HepG2 (cell line): ENCODE data around the gene MAPRE3. TPM values are rescaled to one million over a fixed set of nuclear protein-coding genes. Genes with fewer than 3 reads are reported as not detected.
A peak's percentile ranks its signal among the peaks of the same experiment; 100 is the strongest.

Source experiments
- SMAD3 ChIP-seq: sonication (generic); formaldehyde crosslinking; IDR thresholded peaks from 2 replicates; pipeline ENCODE4 v1.4.0; 2020; ENCODE audit warnings: missing genetic modification reagents
- SUZ12 ChIP-seq: fragments of 150-350 bp; IDR thresholded peaks from 2 replicates; pipeline ENCODE4 v1.6.1; 2014; ENCODE audit warnings: low read depth, low read length
- TMF1 ChIP-seq: sonication (generic); formaldehyde crosslinking; IDR thresholded peaks from 2 replicates; pipeline ENCODE4 v1.8.1; 2022; ENCODE audit warnings: low read depth, missing genetic modification reagents
- TSC22D2 ChIP-seq: sonication (generic); formaldehyde crosslinking; IDR thresholded peaks from 2 replicates; pipeline ENCODE4 v1.5.1; 2020; ENCODE audit warnings: missing genetic modification reagents, mild to moderate bottlenecking, borderline replicate concordance
- WIZ ChIP-seq: sonication (generic); formaldehyde crosslinking; IDR thresholded peaks from 2 replicates; pipeline ENCODE4 v1.5.1; 2020; ENCODE audit warnings: mild to moderate bottlenecking, missing genetic modification reagents
- ZBTB8A ChIP-seq: sonication (generic); formaldehyde crosslinking; IDR thresholded peaks from 2 replicates; pipeline ENCODE4 v1.4.0; 2020; ENCODE audit warnings: mild to moderate bottlenecking, low read depth, missing genetic modification reagents, borderline replicate concordance
- polyA plus RNA-seq, 8 experiments: library from polyadenylated mRNA; depleted of rRNA in 3 of 8; stranded (reverse) in 7 of 8; unstranded in 1 of 8; fragments of >200 nt; fragmentation: Illumina TruSeq in 4 of 8; extraction: Trizol in 4 of 8; gene quantifications; 2 replicates each; pipeline versions ENCODE4 v1.2.1 to v1.2.3, GENCODE V29; 2011 to 2016; ENCODE audit warnings: low read depth in 4 of 8, missing spikeins in 1 of 8, mixed read lengths in 1 of 8; ENCODE audit not compliant: insufficient read depth in 1 of 8
- total RNA-seq, 5 experiments: library from RNA; depleted of rRNA; stranded (reverse); fragments of >200 nt; fragmentation: Illumina TruSeq; extraction: Trizol; gene quantifications; 2 replicates each; pipeline ENCODE4 v1.2.3, GENCODE V29; 2016; ENCODE audit warnings: low read depth in 1 of 5
- TF ChIP-seq, protein P1 (sequence below): sonication (generic); formaldehyde crosslinking; IDR thresholded peaks from 2 replicates; pipeline ENCODE4 v1.5.0; 2020; ENCODE audit warnings: mild to moderate bottlenecking, missing genetic modification reagents, borderline replicate concordance
- TF ChIP-seq, protein P2 (sequence below): sonication (generic); formaldehyde crosslinking; IDR thresholded peaks from 2 replicates; pipeline ENCODE4 v1.4.0; 2020; ENCODE audit warnings: mild to moderate bottlenecking, low read depth, missing genetic modification reagents
- TF ChIP-seq, protein P3 (sequence below): sonication (generic); formaldehyde crosslinking; IDR thresholded peaks from 2 replicates; pipeline ENCODE4 v1.4.0; 2020; ENCODE audit warnings: missing genetic modification reagents
- TF ChIP-seq, protein P4 (sequence below), 2 experiments: sonication (generic) in 1 of 2; formaldehyde crosslinking in 1 of 2; IDR thresholded peaks; 2 replicates each; pipeline versions ENCODE4 v1.6.1 to v1.9.0; 2014 to 2022; ENCODE audit warnings: antibody characterized with exemption in 1 of 2, borderline replicate concordance in 1 of 2, inconsistent platforms in 1 of 2, low read depth in 1 of 2, missing genetic modification reagents in 1 of 2

MAPRE3 gene
- total and polyA plus RNA-seq, 2 of the 13 experiments (the other 11 are each of a cell fraction or from before 2014, with no cell fraction given) = 0.31 to 0.91 TPM

DNA sequence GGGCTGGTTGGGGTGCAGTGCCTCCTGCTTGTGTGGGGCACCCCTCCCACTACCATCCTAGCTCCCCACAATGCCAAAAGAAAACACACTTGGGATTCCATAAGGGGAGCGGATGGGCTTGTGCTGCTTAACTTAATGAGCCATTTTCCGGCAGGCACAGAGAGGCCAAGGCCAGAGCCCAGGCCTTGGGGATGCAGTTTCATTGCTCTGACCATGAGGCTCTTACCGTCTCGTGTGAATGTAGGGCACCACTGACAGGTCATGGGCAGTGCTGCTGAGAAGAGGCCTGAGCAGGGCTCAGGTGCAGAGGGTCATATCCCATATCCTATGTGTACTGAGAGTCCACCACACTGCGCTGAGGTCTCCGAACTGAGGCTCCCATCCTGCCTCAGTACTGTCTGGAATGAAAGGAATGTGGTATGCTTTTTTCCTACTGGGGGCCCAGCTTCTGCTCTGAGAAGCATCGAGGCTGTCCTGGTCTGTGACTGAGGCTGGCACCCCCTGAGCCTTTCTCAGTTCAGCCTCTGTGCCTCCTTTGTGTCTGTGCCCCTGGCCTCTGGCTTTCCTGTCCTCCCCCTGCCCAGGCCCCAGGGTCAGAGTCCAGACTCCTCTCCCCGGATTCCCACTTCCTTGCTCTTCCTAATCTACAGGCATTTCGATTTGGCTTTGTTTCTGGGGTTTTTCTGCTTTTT is 45.2 kb upstream of the MAPRE3 start (continued):
- TF ChIP-seq, protein P1, sequence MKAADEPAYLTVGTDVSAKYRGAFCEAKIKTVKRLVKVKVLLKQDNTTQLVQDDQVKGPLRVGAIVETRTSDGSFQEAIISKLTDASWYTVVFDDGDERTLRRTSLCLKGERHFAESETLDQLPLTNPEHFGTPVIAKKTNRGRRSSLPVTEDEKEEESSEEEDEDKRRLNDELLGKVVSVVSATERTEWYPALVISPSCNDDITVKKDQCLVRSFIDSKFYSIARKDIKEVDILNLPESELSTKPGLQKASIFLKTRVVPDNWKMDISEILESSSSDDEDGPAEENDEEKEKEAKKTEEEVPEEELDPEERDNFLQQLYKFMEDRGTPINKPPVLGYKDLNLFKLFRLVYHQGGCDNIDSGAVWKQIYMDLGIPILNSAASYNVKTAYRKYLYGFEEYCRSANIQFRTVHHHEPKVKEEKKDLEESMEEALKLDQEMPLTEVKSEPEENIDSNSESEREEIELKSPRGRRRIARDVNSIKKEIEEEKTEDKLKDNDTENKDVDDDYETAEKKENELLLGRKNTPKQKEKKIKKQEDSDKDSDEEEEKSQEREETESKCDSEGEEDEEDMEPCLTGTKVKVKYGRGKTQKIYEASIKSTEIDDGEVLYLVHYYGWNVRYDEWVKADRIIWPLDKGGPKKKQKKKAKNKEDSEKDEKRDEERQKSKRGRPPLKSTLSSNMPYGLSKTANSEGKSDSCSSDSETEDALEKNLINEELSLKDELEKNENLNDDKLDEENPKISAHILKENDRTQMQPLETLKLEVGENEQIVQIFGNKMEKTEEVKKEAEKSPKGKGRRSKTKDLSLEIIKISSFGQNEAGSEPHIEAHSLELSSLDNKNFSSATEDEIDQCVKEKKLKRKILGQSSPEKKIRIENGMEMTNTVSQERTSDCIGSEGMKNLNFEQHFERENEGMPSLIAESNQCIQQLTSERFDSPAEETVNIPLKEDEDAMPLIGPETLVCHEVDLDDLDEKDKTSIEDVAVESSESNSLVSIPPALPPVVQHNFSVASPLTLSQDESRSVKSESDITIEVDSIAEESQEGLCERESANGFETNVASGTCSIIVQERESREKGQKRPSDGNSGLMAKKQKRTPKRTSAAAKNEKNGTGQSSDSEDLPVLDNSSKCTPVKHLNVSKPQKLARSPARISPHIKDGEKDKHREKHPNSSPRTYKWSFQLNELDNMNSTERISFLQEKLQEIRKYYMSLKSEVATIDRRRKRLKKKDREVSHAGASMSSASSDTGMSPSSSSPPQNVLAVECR (CRISPR knock-in tag) = peak; percentile 62
- TF ChIP-seq ZBTB8A (CRISPR knock-in tag) (0 out of 2 replicates have a peak, but pooled peaks have one; percentile 48), TMF1 (CRISPR knock-in tag) (no peak), TSC22D2 (CRISPR knock-in tag) (no peak), SMAD3 (CRISPR knock-in tag) (no peak; the same call in 1 of the 2 replicates), WIZ (CRISPR knock-in tag) (peak; percentile 85), SUZ12 (no peak)
- TF ChIP-seq, protein P2, sequence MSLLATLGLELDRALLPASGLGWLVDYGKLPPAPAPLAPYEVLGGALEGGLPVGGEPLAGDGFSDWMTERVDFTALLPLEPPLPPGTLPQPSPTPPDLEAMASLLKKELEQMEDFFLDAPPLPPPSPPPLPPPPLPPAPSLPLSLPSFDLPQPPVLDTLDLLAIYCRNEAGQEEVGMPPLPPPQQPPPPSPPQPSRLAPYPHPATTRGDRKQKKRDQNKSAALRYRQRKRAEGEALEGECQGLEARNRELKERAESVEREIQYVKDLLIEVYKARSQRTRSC = no peak
- TF ChIP-seq, protein P3, sequence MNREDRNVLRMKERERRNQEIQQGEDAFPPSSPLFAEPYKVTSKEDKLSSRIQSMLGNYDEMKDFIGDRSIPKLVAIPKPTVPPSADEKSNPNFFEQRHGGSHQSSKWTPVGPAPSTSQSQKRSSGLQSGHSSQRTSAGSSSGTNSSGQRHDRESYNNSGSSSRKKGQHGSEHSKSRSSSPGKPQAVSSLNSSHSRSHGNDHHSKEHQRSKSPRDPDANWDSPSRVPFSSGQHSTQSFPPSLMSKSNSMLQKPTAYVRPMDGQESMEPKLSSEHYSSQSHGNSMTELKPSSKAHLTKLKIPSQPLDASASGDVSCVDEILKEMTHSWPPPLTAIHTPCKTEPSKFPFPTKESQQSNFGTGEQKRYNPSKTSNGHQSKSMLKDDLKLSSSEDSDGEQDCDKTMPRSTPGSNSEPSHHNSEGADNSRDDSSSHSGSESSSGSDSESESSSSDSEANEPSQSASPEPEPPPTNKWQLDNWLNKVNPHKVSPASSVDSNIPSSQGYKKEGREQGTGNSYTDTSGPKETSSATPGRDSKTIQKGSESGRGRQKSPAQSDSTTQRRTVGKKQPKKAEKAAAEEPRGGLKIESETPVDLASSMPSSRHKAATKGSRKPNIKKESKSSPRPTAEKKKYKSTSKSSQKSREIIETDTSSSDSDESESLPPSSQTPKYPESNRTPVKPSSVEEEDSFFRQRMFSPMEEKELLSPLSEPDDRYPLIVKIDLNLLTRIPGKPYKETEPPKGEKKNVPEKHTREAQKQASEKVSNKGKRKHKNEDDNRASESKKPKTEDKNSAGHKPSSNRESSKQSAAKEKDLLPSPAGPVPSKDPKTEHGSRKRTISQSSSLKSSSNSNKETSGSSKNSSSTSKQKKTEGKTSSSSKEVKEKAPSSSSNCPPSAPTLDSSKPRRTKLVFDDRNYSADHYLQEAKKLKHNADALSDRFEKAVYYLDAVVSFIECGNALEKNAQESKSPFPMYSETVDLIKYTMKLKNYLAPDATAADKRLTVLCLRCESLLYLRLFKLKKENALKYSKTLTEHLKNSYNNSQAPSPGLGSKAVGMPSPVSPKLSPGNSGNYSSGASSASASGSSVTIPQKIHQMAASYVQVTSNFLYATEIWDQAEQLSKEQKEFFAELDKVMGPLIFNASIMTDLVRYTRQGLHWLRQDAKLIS = 0 out of 2 replicates have a peak, but pooled peaks have one; percentile 65
- TF ChIP-seq, protein P4, sequence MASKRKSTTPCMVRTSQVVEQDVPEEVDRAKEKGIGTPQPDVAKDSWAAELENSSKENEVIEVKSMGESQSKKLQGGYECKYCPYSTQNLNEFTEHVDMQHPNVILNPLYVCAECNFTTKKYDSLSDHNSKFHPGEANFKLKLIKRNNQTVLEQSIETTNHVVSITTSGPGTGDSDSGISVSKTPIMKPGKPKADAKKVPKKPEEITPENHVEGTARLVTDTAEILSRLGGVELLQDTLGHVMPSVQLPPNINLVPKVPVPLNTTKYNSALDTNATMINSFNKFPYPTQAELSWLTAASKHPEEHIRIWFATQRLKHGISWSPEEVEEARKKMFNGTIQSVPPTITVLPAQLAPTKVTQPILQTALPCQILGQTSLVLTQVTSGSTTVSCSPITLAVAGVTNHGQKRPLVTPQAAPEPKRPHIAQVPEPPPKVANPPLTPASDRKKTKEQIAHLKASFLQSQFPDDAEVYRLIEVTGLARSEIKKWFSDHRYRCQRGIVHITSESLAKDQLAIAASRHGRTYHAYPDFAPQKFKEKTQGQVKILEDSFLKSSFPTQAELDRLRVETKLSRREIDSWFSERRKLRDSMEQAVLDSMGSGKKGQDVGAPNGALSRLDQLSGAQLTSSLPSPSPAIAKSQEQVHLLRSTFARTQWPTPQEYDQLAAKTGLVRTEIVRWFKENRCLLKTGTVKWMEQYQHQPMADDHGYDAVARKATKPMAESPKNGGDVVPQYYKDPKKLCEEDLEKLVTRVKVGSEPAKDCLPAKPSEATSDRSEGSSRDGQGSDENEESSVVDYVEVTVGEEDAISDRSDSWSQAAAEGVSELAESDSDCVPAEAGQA (IDR thresholded peaks at IDR 0.05; ENCODE audit: low read depth) = no peak
- TF ChIP-seq, protein P4 (CRISPR knock-in tag; IDR thresholded peaks at IDR 0.05; ENCODE audit: borderline replicate concordance) = no peak
